ENCODE results near the gene SRPRB. TPM values are rescaled to one million over a fixed set of nuclear protein-coding genes. Genes with fewer than 3 reads are reported as not detected.

SRPRB gene
- total RNA-seq, 1 donor from 2014 or later = 80.9 TPM

DNA sequence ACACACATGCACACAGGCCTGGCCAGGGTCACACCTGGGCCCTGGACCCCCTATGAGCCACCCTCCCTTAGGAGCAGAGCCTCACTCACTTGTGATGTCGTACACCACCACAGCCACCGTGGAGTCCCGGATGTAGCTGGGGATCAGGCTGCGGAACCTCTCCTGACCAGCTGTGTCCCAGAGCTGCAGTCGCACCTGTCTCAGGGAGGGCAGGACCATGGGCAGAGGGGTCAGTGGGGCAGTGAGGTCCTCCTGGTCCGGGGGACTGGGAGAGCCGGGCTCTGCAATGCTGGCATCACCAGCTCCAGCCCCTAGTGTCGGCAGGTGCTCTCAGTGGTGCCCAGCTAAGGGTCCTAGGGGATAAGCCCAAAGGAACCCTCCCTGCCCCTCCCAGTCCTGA is 35.6 kb downstream of the SRPRB start:
- Mint-ChIP-seq H3K36me3 (no peaks in the 10 kb centered on the region), H3K27ac (no peak overlapping the region), H3K4me3 (no peak overlapping the region), H3K9me3 (no peaks in the 10 kb centered on the region), H3K27me3 (no peaks in the 10 kb centered on the region), H3K4me1 (ENCODE audit: unreplicated experiment) (no peaks in the 10 kb centered on the region)
- no peak for DNase-seq (ENCODE audit: extremely low spot score, unreplicated experiment)
- TF ChIP-seq, protein P1, sequence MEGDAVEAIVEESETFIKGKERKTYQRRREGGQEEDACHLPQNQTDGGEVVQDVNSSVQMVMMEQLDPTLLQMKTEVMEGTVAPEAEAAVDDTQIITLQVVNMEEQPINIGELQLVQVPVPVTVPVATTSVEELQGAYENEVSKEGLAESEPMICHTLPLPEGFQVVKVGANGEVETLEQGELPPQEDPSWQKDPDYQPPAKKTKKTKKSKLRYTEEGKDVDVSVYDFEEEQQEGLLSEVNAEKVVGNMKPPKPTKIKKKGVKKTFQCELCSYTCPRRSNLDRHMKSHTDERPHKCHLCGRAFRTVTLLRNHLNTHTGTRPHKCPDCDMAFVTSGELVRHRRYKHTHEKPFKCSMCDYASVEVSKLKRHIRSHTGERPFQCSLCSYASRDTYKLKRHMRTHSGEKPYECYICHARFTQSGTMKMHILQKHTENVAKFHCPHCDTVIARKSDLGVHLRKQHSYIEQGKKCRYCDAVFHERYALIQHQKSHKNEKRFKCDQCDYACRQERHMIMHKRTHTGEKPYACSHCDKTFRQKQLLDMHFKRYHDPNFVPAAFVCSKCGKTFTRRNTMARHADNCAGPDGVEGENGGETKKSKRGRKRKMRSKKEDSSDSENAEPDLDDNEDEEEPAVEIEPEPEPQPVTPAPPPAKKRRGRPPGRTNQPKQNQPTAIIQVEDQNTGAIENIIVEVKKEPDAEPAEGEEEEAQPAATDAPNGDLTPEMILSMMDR (conservative IDR thresholded peaks at IDR 0.05) = no peak

DNA sequence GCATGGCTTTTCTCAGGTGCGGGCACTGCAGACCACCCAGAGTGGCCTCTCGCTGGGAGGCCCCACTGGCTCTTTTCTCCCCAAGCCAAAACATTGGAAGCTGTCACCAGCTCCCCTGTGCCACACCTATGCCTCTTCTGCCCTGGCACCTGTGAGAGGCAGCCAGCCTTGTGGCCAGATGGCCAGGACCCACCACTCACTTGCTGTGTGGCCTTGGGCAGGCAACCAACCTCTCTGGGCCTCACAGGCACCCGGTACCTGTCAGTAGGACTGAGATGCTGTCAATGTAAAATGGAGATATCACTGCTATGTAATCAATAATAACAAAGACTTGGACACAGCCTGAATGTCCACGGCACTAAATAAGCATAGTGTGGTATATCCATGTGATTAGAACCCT is 36.5 kb downstream of the SRPRB start:
- Mint-ChIP-seq H3K9me3 (no peaks in the 10 kb centered on the region), H3K27me3 (no peaks in the 10 kb centered on the region), H3K4me3 (no peak overlapping the region), H3K27ac (no peak overlapping the region), H3K36me3 (no peaks in the 10 kb centered on the region), H3K4me1 (ENCODE audit: unreplicated experiment) (no peaks in the 10 kb centered on the region)
- TF ChIP-seq, protein P1 (conservative IDR thresholded peaks at IDR 0.05) = no peak
- DNase-seq (ENCODE audit: extremely low spot score, unreplicated experiment) = no peak

DNA sequence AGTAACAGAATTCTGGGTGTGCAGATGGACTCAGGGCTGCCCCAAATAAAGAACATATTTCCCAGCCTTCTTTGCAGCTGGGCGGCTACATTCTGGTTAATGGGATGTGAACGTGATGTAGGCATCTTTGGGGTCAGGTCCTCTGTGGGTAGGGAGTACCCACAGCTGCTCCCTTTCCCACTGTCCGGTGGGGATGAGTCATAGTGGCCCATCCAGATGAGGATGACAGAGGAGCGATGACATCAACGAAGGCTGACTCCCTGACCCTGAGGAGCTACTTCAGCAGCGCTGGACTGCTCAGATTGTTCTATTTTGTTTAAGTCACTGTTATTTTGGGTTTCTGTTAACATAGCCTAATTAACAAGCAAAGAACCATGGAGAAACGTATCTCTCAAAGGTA is 38.0 kb downstream of the SRPRB start:
- H3K9me3 Mint-ChIP-seq = no peaks in the 10 kb centered on the region
- H3K4me1 Mint-ChIP-seq (ENCODE audit: unreplicated experiment) = no peaks in the 10 kb centered on the region
- no peak overlapping the region for H3K4me3 Mint-ChIP-seq
- TF ChIP-seq, protein P1 (conservative IDR thresholded peaks at IDR 0.05) = no peak
- H3K27ac Mint-ChIP-seq = no peak overlapping the region
- no peaks in the 10 kb centered on the region for H3K27me3 Mint-ChIP-seq
- H3K36me3 Mint-ChIP-seq = no peaks in the 10 kb centered on the region
- no peak for DNase-seq (ENCODE audit: extremely low spot score, unreplicated experiment)

DNA sequence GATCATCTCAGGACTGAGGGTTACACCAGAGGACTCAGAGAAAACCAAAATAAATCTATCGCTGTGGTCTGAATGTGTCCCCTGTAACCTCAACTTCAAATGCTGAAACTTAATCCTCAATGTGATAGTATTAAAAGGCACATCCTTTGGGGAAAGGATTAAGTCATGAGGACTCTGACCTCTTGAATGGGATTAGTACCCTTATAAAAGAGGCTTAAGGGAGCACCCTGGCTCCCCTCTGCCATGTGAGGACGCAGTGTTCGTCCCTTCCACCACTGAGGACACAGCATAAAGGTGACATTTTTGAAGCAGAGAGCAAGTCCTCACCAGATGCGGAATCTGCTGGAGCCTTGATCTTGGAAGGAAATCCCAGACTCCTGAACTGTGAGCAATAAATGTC is 39.5 kb downstream of the SRPRB start:
- H3K4me3 Mint-ChIP-seq = no peak overlapping the region
- no peaks in the 10 kb centered on the region for H3K36me3 Mint-ChIP-seq
- H3K27me3 Mint-ChIP-seq = no peaks in the 10 kb centered on the region
- no peaks in the 10 kb centered on the region for H3K4me1 Mint-ChIP-seq (ENCODE audit: unreplicated experiment)
- no peaks in the 10 kb centered on the region for H3K9me3 Mint-ChIP-seq
- TF ChIP-seq, protein P1 (conservative IDR thresholded peaks at IDR 0.05) = no peak
- H3K27ac Mint-ChIP-seq = no peak overlapping the region
- DNase-seq (ENCODE audit: extremely low spot score, unreplicated experiment) = no peak

DNA sequence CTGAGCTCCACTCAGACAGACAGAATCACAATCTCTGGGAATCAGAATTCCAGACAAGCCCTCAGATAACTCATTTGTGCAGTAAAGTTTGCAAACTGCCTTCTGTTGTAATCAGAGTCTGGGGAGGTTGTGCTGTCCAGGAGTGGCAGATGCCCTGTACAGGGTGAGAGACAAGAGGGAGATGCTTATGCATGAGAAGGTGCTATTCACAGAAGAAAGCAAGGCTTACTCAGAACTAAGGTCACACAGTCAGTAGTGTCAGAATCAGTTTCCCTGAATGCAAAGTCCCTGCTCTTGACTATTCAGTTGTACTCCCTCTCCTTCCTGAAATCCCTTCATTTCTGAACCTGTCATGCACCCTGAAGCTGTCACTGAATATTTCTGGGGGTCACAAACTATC is 43.7 kb downstream of the SRPRB start:
- Mint-ChIP-seq H3K27ac (no peak overlapping the region), H3K27me3 (no peaks in the 10 kb centered on the region), H3K36me3 (no peaks in the 10 kb centered on the region), H3K4me1 (ENCODE audit: unreplicated experiment) (no peaks in the 10 kb centered on the region), H3K9me3 (no peaks in the 10 kb centered on the region), H3K4me3 (no peak overlapping the region)
- TF ChIP-seq, protein P1 (conservative IDR thresholded peaks at IDR 0.05) = no peak
- DNase-seq (ENCODE audit: extremely low spot score, unreplicated experiment) = no peak

DNA sequence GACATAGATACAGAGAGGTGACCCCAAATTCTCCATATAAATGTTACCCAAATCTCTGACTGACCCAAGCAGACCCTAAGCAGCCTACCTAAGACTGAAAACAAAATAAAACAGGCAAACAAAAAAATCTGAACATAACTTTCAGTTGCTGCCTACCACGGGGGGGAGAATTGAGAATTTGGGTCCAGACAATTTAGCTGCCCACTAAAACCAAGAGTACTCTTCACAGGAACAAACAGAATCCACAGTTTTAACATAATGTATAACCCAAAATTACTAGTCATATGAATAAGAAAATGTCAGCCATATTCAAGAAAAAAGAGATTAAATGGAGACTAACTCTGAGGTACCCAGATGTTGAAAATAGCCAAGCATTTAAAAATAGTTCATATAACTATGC is 44.4 kb downstream of the SRPRB start:
- Mint-ChIP-seq H3K36me3 (no peaks in the 10 kb centered on the region), H3K4me3 (no peak overlapping the region), H3K27ac (no peak overlapping the region), H3K27me3 (no peaks in the 10 kb centered on the region), H3K4me1 (ENCODE audit: unreplicated experiment) (no peaks in the 10 kb centered on the region), H3K9me3 (no peaks in the 10 kb centered on the region)
- TF ChIP-seq, protein P1 (conservative IDR thresholded peaks at IDR 0.05) = no peak
- DNase-seq (ENCODE audit: extremely low spot score, unreplicated experiment) = no peak

All from type B pancreatic cell (in vitro differentiated cells).